Left ventricle myocardium inferior (tissue), 1 donor: ENCODE results near the gene PHETA1. TPM values are rescaled to one million over a fixed set of nuclear protein-coding genes. Genes with fewer than 3 reads are reported as not detected.

ENCODE experiments used
- DNase-seq: peaks from one replicate; pipeline ENCODE4 v3.0.0-alpha.2; 2020
- H3K27ac ChIP-seq: fragments of 200-600 bp; replicated peaks from 2 replicates; pipeline ENCODE4 v1.8.0; 2021
- H3K27me3 ChIP-seq: fragments of 200-600 bp; 2 replicates; pipeline ENCODE4 v1.8.0; 2021; ENCODE audit warnings: low read depth
- H3K36me3 ChIP-seq: fragments of 200-600 bp; 2 replicates; pipeline ENCODE4 v1.8.0; 2021
- H3K4me1 ChIP-seq: fragments of 200-600 bp; 2 replicates; pipeline ENCODE4 v1.8.0; 2021
- H3K4me3 ChIP-seq: fragments of 200-600 bp; 2 replicates; pipeline ENCODE4 v1.8.0; 2021; ENCODE audit warnings: mild to moderate bottlenecking, moderate library complexity
- H3K9me3 ChIP-seq: fragments of 200-600 bp; replicated peaks from 2 replicates; pipeline ENCODE4 v1.8.0; 2021
- CTCF ChIP-seq: fragments of 200-600 bp; IDR thresholded peaks from 2 replicates; pipeline ENCODE4 v1.8.0; 2021; ENCODE audit warnings: antibody characterized with exemption, mild to moderate bottlenecking, borderline replicate concordance
- intact Hi-C: fragments of 100-400 bp; cut with micrococcal nuclease; formaldehyde crosslinking; loops from one replicate; pipeline ENCODE4 v1.11.0; 2022
- total RNA-seq: library from RNA; stranded (reverse); fragmentation: NEBNext Ultra II Directional; extraction: Animal tissue kit (Norgen Biotek cat#: 25700); gene quantifications from one replicate; pipeline ENCODE4 v1.2.1, GENCODE V29; 2021
- donor health status: DM: no; HTN: yes; CAD: no; lungs with severe emphysema.

PHETA1 gene
- total RNA-seq, 1 donor from 2014 or later = 29.8 TPM

GRCh38 chr12:111368291-111368787, 556 bp downstream of the PHETA1 start:
- no peaks in the 10 kb centered on the region for H3K27me3 ChIP-seq
- H3K9me3 ChIP-seq = no peaks in the 10 kb centered on the region
- H3K27ac ChIP-seq = peak overlapping the region; percentile 88
- peaks cover 62% of the 10 kb centered on the region for H3K4me1 ChIP-seq
- intact Hi-C loops = no loop called here
- peak overlapping the region; percentile 82 for H3K4me3 ChIP-seq
- DNase-seq = peak; percentile 33
- peaks cover 16% of the 10 kb centered on the region for H3K36me3 ChIP-seq
- TF ChIP-seq CTCF = no peak

DNA sequence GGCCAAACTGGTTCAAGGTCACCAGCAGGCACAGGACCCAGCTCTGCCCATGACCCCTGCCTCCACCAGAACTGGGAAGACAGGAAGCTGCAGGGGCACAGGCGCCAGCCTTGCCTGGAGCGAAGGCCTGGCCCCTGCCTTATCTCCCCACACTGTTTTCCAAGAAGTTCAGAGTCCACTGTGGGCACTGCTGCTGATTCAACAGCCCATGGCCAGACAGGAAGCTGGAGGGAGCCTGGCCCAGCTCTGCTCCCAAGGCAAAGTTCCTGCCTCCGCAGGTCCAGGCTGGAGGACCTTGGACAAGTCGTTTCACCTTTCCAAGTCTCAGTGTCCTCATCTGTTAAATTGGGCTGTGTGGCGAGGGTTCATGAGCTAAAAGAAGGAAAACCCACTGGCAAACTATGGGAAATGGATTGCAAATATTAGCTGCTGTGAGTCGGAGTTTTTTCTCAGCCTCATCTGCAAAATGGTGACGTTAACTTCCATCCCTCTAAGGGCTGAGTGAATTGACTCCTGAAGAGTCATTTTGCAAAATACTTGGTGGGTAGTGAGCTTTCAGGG, 1.2 kb downstream of the PHETA1 start:
- intact Hi-C loops = no loop called here
- no peak for DNase-seq
- peaks cover 21% of the 10 kb centered on the region for H3K36me3 ChIP-seq

DNA sequence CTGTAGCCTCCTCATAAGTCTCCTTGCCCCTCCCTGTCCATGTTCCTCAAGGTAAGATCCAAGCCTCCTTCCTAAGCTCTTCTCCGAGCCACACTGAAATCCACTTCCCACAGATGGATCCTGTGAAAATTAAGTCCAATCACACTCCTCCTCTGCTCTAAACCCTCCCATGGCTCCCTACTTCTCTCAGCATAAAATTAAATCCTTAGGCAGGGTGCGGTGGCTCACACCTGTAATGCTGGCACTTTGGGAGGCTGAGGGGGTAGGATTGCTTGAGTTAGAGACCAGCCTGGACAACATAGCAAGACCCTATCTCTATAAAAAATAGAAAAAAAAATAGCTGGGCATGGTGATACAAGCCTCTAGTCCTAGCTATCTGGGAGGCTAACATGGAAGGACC, 2.3 kb downstream of the PHETA1 start:
- intact Hi-C loops = no loop called here
- H3K27me3 ChIP-seq = no peaks in the 10 kb centered on the region

More for the DNA sequence above, 1.2 kb downstream of the PHETA1 start:
- Histone ChIP-seq H3K4me1 (peaks cover 67% of the 10 kb centered on the region), H3K9me3 (no peaks in the 10 kb centered on the region), H3K27me3 (no peaks in the 10 kb centered on the region), H3K4me3 (peak overlapping the region; percentile 82), H3K27ac (peak overlapping the region; percentile 88)
- no peak for TF ChIP-seq CTCF

DNA sequence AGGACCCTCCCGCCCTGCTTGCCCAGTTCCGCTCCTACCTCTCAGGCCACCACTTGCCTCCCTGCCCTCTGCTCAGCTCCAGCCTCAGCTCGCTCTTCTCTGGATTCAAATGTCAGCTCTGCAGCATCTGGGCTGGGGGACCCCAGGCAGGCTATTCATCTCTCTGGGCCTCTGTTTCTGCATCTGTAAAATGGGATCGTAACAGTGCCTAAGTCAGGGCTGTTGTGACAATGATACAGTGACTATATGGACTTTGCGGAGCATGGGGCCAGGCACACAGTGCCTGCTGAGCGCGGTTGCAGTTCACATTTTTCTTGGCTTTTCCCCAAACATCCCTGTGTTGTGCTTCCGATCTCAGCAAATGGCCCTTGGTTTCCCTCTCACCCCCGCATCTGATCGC, 2.8 kb downstream of the PHETA1 start:
- Histone ChIP-seq H3K27ac (peak overlapping the region; percentile 82), H3K4me1 (peaks cover 83% of the 10 kb centered on the region)
- intact Hi-C loops = no loop called here

More for the DNA sequence above, 2.3 kb downstream of the PHETA1 start:
- no peak for TF ChIP-seq CTCF
- DNase-seq = no peak
- Histone ChIP-seq H3K27ac (peak overlapping the region; percentile 88), H3K9me3 (no peaks in the 10 kb centered on the region), H3K4me3 (no peak overlapping the region), H3K4me1 (peaks cover 78% of the 10 kb centered on the region), H3K36me3 (peaks cover 26% of the 10 kb centered on the region)

GRCh38 chr12:111363578-111363977, 5.3 kb downstream of the PHETA1 start:
- intact Hi-C loops = no loop called here
- DNase-seq = no peak
- H3K27ac ChIP-seq = peak overlapping the region; percentile 82
- TF ChIP-seq CTCF = no peak
- peaks cover 26% of the 10 kb centered on the region for H3K36me3 ChIP-seq
- H3K9me3 ChIP-seq = no peaks in the 10 kb centered on the region
- peaks cover 77% of the 10 kb centered on the region for H3K4me1 ChIP-seq
- H3K4me3 ChIP-seq = no peak overlapping the region
- H3K27me3 ChIP-seq = no peaks in the 10 kb centered on the region

More for the DNA sequence above, 2.8 kb downstream of the PHETA1 start:
- no peak for DNase-seq
- no peak overlapping the region for H3K4me3 ChIP-seq
- peaks cover 26% of the 10 kb centered on the region for H3K36me3 ChIP-seq
- H3K9me3 ChIP-seq = no peaks in the 10 kb centered on the region
- H3K27me3 ChIP-seq = no peaks in the 10 kb centered on the region
- TF ChIP-seq CTCF = no peak
